GM12892 (cell line): ENCODE measurements around the gene ARSB.

Source experiments
- POLR2A ChIP-seq: IDR thresholded peaks from 2 replicates; pipeline ENCODE4 v1.6.1; 2011; ENCODE audit warnings: low read depth, low read length, control low read depth
- POLR2AphosphoS5 ChIP-seq: IDR thresholded peaks from 2 replicates; pipeline ENCODE4 v1.6.1; 2011; ENCODE audit warnings: low read depth, low read length, control low read depth

- TF ChIP-seq POLR2AphosphoS5 (no peak), POLR2A (no peak)
Measured at GRCh38 chr5:78747705-78748359, 237.3 kb downstream of the ARSB start.
